Putamen (tissue), 1 donor: ENCODE data around the gene KCNIP3.
"Not testable (repeated sequence)": the region's sequence is repeated elsewhere in the genome, so short reads cannot be mapped to it uniquely, and the experiment has no call there.

Source experiments
- DNase-seq: peaks from one replicate; pipeline ENCODE4 v3.0.0-alpha.2; 2016; ENCODE audit warnings: low spot score

The KCNIP3 gene

DNA sequence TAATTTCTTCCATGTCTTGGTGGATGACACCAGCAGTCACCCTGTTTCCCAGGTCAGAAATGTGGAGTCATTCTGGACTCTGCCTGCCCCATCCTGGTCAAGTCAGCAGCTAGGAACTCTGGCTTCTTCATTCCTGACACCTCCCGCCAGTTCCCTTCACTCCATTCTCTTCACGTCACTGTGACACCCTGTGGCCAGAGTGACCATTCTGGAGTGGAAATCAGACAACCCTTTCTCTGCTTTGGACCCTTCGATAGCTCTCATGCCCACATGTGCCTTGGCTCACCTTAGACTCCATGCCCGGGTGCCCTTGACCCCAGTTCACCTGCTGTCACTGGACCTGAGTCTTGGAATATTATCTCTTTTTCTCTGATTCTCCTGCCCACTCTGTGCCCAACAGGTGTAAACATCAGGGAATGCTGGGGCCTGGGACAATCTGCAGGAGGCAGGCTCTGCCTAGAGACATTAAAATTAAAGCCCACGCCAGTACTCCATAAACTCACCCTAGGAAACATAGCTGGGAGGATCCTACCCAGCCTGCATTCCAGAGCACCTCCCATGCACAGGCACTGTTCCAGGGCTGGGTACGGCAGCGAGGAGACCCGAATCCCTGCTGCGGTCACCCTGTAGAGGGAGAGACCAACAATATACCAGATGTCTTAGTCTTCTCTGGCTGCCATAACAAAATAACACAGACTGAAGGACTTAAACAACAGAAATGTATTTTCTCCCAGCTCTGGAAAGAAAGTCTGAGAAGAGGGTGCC is 64.3 kb downstream of the KCNIP3 start:
- no peak for DNase-seq

- no peak for DNase-seq
These were observed 65.3 kb downstream of the KCNIP3 start for GRCh38 chr2:95362486-95362885.

- DNase-seq = no peak
These were observed 69.4 kb downstream of the KCNIP3 start for GRCh38 chr2:95366514-95366913.

- no peak for DNase-seq
These were observed 75.2 kb downstream of the KCNIP3 start for GRCh38 chr2:95372216-95372829.

- DNase-seq = no peak
These were observed 75.7 kb downstream of the KCNIP3 start for GRCh38 chr2:95372845-95373244.

DNA sequence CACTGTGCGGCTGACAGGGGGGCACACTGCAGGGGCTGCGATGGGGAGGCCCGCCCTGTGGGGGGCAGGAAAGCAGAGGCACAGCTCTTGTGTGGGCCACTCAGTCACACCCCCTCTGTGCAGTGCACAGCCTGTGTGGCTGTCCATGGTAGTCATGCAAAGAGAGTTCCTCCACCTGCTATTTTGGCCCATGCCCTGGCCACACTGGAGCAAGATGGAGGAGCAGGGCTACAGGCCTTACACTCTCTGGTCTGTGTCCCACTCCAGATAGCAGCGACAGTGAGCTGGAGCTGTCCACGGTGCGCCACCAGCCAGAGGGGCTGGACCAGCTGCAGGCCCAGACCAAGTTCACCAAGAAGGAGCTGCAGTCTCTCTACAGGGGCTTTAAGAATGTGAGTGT is 76.9 kb downstream of the KCNIP3 start:
- no peak for DNase-seq

DNA sequence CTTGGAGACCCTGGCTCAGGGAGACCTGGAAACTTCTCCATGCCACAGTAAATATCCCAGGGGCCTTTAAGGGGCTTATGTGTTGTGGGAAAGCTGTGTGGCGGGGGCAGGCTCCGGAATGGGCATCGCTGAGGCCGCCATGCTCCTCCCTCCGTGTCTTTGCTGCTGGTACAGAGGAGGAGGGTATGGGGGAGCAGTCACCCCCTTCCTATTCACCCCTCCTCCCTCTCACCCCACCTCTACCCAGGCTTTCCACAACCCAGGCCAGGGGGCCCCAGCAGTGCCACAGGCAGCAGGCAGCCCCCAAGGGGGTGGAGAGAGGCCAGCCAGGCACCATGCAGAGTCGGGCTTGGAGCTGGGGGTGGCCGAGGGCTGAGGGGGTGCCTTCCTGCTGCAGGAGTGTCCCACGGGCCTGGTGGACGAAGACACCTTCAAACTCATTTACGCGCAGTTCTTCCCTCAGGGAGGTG is 77.3 kb downstream of the KCNIP3 start:
- no peak for DNase-seq

GRCh38 chr2:95374921-95375471 is 77.8 kb downstream of the KCNIP3 start:
- DNase-seq = no peak

GRCh38 chr2:95375532-95376150 is 78.5 kb downstream of the KCNIP3 start:
- DNase-seq = no peak

DNA sequence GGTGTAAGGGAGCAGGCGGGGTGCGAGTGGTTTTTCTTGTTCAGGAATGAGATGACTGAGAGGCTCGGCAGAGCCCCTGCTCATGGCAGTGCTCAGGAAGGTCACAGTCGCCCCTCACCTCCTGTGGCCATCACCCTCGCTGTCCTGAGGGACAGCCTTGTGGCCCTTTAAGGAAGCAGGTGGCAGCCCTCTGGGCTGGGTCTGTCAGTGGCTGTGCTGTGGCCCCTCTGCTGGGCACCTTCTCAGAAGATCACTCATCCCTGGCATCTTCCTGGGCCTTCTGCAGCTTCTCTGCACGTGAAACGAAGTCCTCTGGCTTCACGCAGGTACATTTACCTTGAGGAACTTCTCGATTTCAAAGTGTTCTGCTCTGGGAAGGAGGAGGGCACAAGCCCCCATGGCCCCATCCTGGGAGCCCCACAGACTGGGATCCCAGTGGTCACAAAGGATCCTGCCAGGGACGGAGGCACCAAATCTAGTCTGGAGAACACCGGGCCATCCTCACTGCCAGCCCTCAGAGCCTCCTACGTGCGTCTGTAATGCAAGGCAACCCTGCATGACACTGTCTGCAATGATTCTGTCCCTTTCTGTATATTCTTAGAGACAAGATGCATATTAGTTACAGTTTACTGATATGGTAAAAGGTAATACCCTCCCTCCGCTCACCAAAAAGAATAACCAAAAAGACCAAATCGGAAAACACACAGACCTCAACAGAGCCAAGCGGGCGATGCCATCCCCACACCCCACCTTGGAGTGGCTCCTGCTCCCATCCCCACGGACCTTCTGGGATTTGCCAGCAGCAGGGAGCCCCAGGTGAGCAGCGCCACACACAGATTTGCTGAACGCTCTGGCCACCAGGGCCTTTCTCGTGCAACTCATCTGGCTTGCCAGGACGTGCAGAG is 79.4 kb downstream of the KCNIP3 start:
- DNase-seq = no peak

- DNase-seq = no peak
These were observed 80.3 kb downstream of the KCNIP3 start for GRCh38 chr2:95377216-95378123.

DNA sequence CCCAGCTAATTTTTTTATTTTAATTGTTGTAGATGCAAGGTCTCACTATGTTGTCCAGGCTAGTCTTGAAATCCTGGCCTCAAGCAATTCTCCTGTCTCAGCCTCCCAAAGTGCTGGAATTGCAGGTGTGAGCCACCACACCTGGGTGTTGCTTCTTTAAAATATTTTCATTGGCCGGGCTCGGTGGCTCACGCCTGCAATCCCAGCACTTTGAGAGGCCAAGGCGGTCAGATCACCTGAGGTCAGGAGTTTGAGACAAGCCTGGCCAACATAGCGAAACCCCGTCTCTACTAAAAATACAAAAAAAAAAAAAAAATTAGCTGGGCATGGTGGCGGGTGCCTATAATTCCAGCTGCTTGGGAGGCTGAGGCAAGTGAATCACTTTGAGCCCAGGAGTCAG is 81.1 kb downstream of the KCNIP3 start:
- not testable (repeated sequence) for DNase-seq

DNA sequence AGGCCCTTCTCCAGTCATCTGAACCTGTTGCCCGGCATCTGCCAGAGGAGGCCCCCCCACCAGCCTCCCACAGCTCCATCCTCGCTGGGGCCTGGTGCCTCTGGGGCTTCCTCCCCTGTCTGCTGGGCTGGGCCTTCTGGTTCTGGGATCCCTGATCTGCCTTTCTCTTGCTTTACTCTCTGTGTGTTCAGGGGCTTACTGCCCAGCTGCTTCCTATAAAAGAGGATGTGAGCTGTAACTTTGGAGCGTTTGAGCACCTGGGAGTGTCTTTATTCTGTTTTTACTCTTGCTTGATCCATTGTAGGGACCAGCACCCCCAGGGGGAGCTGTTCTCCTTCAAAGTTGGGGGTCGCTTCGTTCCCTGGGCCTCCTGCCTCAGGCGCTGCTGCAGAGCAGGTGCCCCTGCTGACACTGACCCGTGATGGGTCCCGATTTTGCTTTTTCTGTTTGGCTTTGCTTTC is 82.3 kb downstream of the KCNIP3 start:
- no peak for DNase-seq

GRCh38 chr2:95380280-95380679 is 83.1 kb downstream of the KCNIP3 start:
- no peak for DNase-seq

GRCh38 chr2:95380731-95381130 is 83.6 kb downstream of the KCNIP3 start:
- DNase-seq = no peak

DNA sequence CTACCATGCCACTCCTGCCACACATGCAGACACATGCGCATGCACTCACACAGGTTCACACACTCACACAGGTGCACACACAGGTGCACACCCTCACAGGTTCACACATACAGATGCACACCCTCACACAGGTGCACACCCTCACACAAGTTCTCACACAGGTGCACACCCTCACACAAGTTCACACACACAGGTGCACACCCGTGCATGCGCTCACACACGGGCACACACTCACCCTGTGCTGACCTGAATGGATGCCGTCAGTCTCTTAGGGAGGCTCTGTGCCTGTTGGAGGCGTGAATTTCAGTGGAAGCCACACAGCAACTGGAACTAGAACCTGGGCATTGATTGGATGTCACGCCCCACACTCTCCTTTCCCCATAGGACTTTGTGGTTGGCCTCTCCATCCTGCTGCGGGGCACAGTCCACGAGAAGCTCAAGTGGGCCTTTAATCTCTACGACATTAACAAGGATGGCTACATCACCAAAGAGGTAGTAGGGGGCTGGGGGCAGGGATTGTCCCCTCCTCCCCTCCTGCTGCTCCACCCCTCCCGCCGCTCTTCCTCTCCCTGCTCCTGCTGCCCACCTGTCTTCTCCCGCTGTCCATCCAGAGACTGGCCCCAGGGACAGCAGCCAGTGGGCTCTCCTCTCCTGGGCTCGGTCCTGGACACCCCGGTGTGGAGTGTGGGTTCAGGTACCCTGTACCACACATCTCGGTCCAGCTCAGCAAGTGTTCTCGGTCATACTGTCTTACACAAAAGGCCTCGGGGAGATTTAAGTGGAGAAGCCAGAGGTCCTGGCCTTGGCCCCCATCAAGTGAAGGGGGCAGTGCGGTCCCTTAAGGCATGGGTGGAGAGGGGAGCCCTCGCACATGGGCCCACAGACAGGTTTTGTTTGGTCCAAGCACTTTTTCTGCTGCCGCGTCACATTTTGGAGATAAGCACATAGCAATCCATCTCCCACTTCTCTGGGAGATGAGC is 84.4 kb downstream of the KCNIP3 start:
- DNase-seq = no peak

DNA sequence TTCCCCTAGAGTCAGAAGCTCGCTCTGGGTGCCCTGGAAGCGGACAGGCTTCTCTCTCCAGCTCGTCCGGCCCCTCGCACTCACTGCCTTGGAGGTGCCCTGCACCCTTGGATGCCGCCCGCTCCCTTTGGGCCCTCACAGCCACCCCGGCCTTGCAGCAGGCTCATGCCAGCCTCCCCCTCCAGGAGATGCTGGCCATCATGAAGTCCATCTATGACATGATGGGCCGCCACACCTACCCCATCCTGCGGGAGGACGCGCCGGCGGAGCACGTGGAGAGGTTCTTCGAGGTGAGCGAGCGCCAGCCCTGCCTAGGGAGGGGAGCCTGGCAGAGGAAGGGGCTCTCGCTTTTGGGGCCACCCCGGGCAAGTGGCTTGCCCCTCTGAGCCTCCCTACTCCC is 85.0 kb downstream of the KCNIP3 start:
- DNase-seq = no peak

DNA sequence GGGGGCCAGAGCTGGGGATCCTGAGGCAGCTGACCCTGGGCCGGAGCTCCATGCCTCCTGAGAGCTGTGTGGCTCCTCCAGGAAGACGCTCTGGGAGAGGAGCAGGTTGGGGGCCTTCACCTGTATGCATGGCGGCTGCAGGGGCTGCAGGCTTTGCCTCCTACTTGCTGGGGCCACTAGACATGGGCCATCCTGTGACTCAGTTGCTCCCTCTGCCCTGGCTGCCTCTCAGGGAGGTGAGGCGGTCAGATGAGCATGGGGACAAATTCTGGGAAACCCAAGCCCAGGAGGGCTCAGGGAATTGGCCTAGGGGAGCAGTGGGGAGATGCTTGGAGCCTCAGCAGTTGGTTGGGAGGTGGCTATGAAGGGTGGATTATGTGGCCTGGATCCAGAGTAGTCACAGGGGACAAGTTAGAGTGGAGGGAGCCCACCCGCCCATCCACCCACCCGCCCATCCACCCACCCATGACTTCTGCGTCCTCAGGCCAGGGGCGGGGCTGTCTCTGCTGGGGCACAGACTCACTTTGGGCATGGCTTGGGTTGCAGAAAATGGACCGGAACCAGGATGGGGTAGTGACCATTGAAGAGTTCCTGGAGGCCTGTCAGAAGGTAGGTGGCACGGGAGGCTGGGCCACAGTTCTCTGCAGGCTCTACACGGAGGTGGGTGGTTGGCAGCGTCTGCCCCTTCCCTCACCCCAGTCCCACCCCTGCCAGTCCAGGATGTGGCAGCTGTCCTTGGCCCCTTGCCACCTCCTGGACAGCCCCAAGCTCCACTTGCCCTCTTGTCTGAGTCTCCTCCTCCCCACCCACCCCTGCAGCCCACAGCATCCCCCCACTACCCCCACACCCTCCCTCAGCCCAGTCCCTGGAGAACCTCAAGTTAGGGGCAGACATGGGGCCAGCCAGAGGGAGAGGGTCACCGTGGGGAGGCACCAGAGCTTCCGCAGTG is 85.8 kb downstream of the KCNIP3 start:
- DNase-seq = no peak
